GM12878 (cell line): Measurements from ENCODE around the gene IQGAP3.

Experiments
- CEBPB ChIP-seq, 2 experiments: fragments of 150-350 bp in 1 of 2; IDR thresholded peaks; 2 replicates each; pipeline ENCODE4 v1.6.1; 2012 to 2014; ENCODE audit warnings: low read depth in 2 of 2, low read length in 2 of 2, borderline replicate concordance in 1 of 2, inconsistent platforms in 1 of 2
- HDAC6 ChIP-seq: fragments of 200-600 bp; sonication (generic); IDR thresholded peaks from one replicate; pipeline ENCODE4 v1.8.0; 2017; ENCODE audit warnings: antibody characterized with exemption; ENCODE audit not compliant: unreplicated experiment
- RAD51 ChIP-seq: fragments of 450-650 bp; IDR thresholded peaks from 2 replicates; pipeline ENCODE4 v1.6.1; 2016; ENCODE audit warnings: moderate library complexity, mild to moderate bottlenecking, inconsistent platforms
- TARDBP ChIP-seq: IDR thresholded peaks from 2 replicates; pipeline ENCODE4 v1.6.1; 2016; ENCODE audit warnings: borderline replicate concordance
- TF ChIP-seq, protein P1 (sequence below), 3 experiments: IDR thresholded peaks in 2 of 3; conservative IDR thresholded peaks in 1 of 3; 2 replicates each; pipeline ENCODE4 v1.5.1; 2011; ENCODE audit warnings: low read depth in 3 of 3, low read length in 3 of 3, mild to moderate bottlenecking in 3 of 3, control low read depth in 2 of 3, moderate library complexity in 2 of 3, inconsistent platforms in 1 of 3, mixed read lengths in 1 of 3; ENCODE audit not compliant: control insufficient read depth in 2 of 3, insufficient read depth in 1 of 3; ENCODE audit errors: extremely low read depth in 1 of 3
- TF ChIP-seq, protein P2 (sequence below): fragments of 450-650 bp; IDR thresholded peaks from 2 replicates; pipeline ENCODE4 v1.6.1; 2017; ENCODE audit warnings: antibody characterized with exemption, mild to moderate bottlenecking, moderate library complexity

DNA sequence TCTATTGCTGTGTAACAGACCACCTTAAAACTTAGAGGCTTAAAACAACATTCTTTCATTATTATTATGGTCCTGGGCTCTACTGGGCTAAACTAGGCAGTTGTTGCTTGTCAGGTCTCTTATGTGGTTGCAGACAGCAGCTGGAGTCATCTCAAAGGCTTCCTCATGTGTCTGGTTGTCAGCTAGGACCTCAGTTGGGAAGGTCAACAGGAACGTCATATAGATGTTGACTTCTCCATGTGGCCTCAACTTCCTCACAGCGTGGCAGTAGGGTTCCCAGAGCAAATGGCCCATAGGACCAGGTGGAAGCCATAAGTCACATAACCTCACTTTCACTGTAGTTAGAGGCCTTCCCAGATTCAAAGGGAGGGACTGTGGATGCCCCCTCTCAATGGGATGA is 56.4 kb downstream of the IQGAP3 start:
- TF ChIP-seq, protein P1, sequence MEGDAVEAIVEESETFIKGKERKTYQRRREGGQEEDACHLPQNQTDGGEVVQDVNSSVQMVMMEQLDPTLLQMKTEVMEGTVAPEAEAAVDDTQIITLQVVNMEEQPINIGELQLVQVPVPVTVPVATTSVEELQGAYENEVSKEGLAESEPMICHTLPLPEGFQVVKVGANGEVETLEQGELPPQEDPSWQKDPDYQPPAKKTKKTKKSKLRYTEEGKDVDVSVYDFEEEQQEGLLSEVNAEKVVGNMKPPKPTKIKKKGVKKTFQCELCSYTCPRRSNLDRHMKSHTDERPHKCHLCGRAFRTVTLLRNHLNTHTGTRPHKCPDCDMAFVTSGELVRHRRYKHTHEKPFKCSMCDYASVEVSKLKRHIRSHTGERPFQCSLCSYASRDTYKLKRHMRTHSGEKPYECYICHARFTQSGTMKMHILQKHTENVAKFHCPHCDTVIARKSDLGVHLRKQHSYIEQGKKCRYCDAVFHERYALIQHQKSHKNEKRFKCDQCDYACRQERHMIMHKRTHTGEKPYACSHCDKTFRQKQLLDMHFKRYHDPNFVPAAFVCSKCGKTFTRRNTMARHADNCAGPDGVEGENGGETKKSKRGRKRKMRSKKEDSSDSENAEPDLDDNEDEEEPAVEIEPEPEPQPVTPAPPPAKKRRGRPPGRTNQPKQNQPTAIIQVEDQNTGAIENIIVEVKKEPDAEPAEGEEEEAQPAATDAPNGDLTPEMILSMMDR (IDR thresholded peaks at IDR 0.05 in 2 of 3, conservative IDR thresholded peaks at IDR 0.05 in 1 of 3; ENCODE audit: control insufficient read depth in 2 of 3, extremely low read depth in 1 of 3, insufficient read depth in 1 of 3, low read depth in 3 of 3, low read length in 3 of 3): no peak
- TF ChIP-seq TARDBP: no peak
- TF ChIP-seq, protein P2, sequence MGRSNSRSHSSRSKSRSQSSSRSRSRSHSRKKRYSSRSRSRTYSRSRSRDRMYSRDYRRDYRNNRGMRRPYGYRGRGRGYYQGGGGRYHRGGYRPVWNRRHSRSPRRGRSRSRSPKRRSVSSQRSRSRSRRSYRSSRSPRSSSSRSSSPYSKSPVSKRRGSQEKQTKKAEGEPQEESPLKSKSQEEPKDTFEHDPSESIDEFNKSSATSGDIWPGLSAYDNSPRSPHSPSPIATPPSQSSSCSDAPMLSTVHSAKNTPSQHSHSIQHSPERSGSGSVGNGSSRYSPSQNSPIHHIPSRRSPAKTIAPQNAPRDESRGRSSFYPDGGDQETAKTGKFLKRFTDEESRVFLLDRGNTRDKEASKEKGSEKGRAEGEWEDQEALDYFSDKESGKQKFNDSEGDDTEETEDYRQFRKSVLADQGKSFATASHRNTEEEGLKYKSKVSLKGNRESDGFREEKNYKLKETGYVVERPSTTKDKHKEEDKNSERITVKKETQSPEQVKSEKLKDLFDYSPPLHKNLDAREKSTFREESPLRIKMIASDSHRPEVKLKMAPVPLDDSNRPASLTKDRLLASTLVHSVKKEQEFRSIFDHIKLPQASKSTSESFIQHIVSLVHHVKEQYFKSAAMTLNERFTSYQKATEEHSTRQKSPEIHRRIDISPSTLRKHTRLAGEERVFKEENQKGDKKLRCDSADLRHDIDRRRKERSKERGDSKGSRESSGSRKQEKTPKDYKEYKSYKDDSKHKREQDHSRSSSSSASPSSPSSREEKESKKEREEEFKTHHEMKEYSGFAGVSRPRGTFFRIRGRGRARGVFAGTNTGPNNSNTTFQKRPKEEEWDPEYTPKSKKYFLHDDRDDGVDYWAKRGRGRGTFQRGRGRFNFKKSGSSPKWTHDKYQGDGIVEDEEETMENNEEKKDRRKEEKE: no peak
- TF ChIP-seq HDAC6: no peak
- no peak for TF ChIP-seq CEBPB (IDR thresholded peaks at IDR 0.05; ENCODE audit: borderline replicate concordance in 1 of 2, low read depth in 2 of 2, low read length in 2 of 2)
- TF ChIP-seq RAD51: no peak
